Measurements from ENCODE around the gene FBLN2.

DNA sequence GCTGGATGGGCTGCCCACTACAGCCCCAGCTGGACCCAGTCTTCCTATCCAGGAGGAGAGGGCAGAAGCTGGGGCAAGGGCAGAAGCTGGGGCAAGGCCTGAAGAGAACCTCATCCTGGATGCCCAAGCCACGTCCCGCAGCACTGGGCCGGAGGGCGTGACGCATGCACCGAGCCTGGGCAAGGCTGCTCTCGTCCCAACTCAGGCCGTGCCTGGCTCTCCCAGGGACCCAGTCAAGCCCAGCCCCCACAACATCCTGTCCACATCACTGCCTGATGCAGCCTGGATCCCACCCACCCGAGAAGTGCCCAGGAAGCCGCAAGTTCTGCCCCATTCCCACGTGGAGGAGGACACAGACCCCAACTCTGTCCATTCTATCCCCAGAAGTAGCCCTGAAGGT, 22.3 kb downstream of the FBLN2 start:
- TF ChIP-seq, protein P1, sequence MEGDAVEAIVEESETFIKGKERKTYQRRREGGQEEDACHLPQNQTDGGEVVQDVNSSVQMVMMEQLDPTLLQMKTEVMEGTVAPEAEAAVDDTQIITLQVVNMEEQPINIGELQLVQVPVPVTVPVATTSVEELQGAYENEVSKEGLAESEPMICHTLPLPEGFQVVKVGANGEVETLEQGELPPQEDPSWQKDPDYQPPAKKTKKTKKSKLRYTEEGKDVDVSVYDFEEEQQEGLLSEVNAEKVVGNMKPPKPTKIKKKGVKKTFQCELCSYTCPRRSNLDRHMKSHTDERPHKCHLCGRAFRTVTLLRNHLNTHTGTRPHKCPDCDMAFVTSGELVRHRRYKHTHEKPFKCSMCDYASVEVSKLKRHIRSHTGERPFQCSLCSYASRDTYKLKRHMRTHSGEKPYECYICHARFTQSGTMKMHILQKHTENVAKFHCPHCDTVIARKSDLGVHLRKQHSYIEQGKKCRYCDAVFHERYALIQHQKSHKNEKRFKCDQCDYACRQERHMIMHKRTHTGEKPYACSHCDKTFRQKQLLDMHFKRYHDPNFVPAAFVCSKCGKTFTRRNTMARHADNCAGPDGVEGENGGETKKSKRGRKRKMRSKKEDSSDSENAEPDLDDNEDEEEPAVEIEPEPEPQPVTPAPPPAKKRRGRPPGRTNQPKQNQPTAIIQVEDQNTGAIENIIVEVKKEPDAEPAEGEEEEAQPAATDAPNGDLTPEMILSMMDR (IDR thresholded peaks at IDR 0.05; ENCODE audit: low read depth, low read length) = no peak
- no peak for TF ChIP-seq EZH2phosphoT487 (IDR thresholded peaks at IDR 0.05; ENCODE audit: low read depth)
